GM12865 (cell line): Measurements from ENCODE around the gene GAP43.

ENCODE experiments used
- DNase-seq: peaks from one replicate; pipeline ENCODE4 v3.0.0; 2010; ENCODE audit warnings: low read depth
- H3K4me3 ChIP-seq: 2 replicates; pipeline ENCODE4 v1.5.1; 2011; ENCODE audit warnings: mild to moderate bottlenecking, low read depth, low read length, control low read depth
- TF ChIP-seq, protein P1 (sequence below): IDR thresholded peaks from 2 replicates; pipeline ENCODE4 v1.5.1; 2011; ENCODE audit warnings: low read length, control low read depth, low read depth, inconsistent platforms; ENCODE audit not compliant: insufficient read depth; ENCODE audit errors: missing control alignments

Gene GAP43

DNA sequence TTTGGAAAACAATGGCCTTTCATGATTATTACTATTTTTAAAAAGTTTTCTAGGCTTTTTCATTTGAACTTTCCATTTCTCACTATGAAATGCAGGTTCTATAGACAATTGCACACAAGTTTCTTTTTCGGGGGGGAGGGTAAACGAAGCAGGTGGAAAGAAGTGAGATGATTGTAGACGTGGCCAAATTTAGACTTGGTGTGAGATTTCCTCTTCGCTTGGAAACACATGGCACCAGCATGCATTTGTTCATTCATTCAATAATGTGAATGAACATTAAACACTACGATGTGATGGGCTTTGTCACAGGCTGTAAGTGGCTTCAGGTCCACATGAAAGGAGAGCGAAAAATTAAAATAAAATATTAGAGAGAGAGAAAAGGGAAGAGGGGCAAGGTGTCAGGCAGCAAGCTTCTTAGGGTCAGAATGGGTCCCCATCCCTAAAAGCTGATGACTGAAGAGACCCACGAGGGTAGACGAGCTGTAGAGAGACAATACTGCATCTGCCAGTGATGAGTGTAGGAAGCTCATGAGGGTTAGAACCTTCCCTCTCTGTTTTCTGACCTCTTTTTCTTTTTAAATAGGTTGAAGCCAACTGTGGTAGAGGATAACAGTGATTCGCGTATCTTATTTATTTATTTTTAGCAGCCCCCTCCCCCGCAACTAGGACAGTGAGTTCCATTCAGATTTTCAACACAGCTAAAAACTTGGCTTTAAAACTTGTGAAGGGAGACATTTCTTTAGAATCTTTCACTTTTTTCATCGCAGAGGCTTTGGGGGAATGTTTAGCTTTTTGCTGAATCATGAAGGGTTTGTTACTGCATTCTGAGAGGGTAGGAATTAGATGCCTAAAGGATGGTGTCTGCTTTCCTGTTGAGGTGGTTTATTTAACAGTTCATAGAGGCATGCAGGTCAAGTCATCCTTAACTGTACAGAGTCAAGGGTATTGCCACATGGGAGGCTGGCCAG is 36.2 kb downstream of the GAP43 start:
- TF ChIP-seq, protein P1, sequence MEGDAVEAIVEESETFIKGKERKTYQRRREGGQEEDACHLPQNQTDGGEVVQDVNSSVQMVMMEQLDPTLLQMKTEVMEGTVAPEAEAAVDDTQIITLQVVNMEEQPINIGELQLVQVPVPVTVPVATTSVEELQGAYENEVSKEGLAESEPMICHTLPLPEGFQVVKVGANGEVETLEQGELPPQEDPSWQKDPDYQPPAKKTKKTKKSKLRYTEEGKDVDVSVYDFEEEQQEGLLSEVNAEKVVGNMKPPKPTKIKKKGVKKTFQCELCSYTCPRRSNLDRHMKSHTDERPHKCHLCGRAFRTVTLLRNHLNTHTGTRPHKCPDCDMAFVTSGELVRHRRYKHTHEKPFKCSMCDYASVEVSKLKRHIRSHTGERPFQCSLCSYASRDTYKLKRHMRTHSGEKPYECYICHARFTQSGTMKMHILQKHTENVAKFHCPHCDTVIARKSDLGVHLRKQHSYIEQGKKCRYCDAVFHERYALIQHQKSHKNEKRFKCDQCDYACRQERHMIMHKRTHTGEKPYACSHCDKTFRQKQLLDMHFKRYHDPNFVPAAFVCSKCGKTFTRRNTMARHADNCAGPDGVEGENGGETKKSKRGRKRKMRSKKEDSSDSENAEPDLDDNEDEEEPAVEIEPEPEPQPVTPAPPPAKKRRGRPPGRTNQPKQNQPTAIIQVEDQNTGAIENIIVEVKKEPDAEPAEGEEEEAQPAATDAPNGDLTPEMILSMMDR = no peak
- DNase-seq = peak; percentile 49
- peak overlapping the region; percentile 53 for H3K4me3 ChIP-seq

DNA sequence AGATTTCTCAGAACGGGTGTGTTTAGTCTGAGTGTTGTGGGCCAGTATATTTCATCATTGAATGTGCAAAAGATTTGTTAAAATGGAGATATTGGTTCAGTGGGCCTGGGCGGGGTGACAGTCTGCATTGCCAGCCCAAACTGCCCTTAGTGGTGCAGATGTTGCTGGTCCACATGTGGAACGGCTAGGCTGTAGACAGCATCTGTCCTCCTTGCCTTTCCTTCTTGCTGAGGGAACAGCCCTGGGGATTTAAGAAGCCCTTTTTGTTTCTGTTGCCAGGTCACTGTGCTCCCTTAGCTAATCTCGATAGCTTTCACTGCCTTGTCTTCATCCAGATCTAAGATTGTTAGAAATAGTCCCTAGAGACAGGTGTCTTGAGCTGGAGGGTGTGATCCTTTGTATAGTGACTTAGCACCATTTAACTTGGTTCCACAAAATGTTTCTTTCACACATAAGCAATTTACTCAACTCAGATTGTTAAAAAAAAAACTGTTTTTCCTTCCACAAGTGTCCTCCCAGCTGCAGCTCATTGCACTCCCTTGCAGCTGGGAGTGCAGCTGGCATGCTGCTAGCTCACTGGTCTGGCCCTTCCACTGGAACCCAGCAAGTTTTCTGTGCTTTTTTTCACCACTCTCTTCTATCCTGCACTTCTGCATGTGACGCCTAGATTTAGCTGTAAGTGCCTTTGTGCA is 37.5 kb downstream of the GAP43 start:
- H3K4me3 ChIP-seq = no peak overlapping the region
- DNase-seq = no peak
- TF ChIP-seq, protein P1 = no peak

DNA sequence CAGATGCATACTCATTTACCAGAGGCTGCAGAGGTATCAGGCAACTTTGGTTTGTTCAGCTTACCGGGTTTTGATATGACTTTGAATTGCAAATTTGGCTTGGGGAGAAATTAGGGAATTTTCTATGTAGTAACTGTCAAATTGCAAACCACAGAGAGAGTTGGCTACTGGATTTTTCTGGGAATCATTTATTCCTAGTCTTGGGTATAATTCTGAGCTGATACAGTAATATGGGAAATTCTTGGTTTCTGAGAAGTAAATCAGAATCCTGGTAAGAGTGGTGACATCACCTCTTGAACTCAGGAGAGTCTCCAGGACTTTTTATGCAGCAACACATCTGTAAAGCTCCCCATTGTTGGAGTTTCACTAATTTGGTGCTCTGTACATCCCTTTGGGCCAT is 39.0 kb downstream of the GAP43 start:
- TF ChIP-seq, protein P1 = no peak
- no peak overlapping the region for H3K4me3 ChIP-seq
- DNase-seq = no peak

DNA sequence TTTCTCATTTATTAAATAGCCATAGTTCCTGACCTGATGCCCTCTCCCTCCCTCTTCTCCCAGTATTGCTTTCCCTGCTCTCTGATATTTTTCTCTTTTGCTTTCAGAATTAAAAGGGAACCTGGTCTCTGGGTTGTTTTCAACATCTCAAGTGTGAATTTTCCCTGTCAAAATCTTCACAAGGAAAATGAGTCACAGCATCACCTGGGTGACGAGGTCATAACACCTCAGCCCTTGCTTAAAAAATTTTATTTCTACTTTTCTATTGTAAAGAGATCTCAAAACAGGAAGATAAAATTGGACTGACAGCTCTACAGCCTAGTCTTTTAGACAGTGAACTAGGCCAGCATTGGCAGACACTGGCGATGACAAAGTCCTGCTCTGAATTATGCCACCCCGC is 40.1 kb downstream of the GAP43 start:
- TF ChIP-seq, protein P1 = no peak
- DNase-seq = no peak
- H3K4me3 ChIP-seq = no peak overlapping the region

DNA sequence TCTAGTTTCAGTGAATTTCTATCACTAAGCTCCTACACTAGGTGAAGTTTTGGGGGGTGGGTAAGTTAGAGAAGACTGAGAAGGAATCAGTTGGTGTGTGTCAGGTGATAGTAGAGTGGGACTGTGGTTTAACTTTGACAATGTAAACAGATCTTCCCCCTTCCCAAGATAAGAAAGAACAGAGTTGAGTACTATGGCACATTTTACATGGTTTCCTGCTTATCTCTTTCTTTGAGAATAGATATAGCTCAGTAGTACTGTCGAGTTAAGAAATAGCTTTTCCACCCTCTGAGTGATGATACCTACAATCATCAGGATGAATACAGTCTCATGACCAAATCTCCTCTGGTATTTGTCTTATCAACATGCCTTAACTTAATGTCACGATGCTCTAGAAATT is 42.8 kb downstream of the GAP43 start:
- no peak for DNase-seq
- TF ChIP-seq, protein P1 = no peak

DNA sequence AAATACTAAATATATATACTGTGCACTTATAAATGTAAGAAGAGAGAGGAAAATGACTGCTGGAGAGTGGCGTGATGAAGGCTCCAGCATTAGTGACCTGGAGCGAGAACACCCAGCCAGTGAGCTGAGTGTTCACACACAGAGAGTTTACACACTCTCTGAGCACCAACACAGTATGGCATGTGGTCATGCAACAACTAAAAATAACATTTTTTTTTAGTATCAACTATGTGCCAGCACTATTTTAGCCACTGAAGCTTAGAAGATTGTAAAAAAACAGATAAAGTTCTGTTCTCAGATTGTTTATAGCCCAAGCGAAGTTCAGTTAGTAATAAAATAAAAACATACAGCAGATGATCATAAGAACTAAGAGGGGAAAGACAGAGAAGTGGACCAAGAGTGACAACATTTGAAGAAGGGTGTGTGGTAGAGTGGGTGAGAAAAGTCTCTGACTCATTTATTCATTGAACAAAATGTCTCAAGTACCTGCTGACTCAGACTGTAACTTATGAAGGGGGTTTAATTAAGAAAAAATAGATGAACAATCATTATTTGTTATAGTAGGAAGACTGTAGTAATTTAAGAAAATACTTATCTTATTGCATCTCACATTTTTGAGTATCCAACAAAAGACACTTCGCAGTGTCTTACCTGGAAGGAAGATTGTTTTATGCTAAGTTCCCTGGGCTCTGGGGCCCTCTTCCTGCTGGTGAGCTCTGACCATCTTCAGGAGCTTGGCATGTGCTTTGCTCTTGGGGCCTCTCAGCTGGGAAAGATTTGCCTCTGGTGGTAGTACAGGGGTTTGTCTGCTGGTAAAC is 43.8 kb downstream of the GAP43 start:
- TF ChIP-seq, protein P1 = no peak
- H3K4me3 ChIP-seq = no peak overlapping the region
- DNase-seq = no peak

More for the DNA sequence above, 42.8 kb downstream of the GAP43 start:
- no peak overlapping the region for H3K4me3 ChIP-seq
